GM19351 (cell line): ENCODE data around the gene TNFAIP3.
"Not testable (repeated sequence)": the region's sequence is repeated elsewhere in the genome, so short reads cannot be mapped to it uniquely, and the experiment has no call there.

Source experiments
- ATAC-seq: cut with Tn5 transposase; IDR thresholded peaks from one replicate; pipeline ENCODE4 v1.9.1; 2021; ENCODE audit warnings: mild to moderate bottlenecking, moderate library complexity; ENCODE audit not compliant: unreplicated experiment

TNFAIP3 gene

DNA sequence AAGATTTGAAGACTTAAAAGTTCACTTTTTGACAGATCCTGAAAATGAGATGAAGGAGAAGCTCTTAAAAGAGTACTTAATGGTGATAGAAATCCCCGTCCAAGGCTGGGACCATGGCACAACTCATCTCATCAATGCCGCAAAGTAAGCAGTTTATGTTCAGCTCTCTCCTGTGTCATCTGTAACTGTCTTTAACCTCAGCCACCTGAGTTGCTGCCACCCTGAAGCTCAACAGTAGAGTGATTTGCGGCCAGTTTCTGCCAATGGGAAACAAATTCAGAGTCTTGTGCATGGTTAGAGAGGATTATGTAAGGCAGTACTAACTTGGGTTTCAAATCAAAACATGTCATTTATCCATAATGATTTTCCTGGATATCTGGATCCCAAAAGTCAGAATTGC lies 10.1 kb downstream of the TNFAIP3 start:
- no peak for ATAC-seq

GRCh38 chr6:137877606-137878005 lies 10.5 kb downstream of the TNFAIP3 start:
- ATAC-seq = no peak

GRCh38 chr6:137878029-137878428 lies 11.0 kb downstream of the TNFAIP3 start:
- ATAC-seq = no peak

DNA sequence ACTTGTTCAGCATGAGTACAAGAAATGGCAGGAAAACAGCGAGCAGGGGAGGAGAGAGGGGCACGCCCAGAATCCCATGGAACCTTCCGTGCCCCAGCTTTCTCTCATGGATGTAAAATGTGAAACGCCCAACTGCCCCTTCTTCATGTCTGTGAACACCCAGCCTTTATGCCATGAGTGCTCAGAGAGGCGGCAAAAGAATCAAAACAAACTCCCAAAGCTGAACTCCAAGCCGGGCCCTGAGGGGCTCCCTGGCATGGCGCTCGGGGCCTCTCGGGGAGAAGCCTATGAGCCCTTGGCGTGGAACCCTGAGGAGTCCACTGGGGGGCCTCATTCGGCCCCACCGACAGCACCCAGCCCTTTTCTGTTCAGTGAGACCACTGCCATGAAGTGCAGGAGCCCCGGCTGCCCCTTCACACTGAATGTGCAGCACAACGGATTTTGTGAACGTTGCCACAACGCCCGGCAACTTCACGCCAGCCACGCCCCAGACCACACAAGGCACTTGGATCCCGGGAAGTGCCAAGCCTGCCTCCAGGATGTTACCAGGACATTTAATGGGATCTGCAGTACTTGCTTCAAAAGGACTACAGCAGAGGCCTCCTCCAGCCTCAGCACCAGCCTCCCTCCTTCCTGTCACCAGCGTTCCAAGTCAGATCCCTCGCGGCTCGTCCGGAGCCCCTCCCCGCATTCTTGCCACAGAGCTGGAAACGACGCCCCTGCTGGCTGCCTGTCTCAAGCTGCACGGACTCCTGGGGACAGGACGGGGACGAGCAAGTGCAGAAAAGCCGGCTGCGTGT lies 11.6 kb downstream of the TNFAIP3 start:
- no peak for ATAC-seq

DNA sequence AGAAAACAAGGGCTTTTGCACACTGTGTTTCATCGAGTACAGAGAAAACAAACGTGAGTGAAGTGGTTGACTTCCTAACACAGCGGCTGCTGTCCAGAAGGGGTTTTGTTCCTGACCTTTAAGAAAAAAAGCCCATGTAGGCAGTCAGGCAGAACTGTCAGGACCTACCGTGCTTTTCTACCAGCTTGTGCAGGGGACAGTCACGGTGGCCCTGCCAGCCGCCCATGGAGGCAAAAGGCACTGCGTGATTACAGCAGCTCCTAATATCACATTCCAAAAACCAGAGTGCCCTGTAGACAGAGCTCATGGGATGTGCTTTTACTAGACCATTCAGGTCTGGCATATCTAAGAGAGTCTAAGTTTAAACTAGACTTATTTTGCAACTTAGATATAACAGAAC lies 12.2 kb downstream of the TNFAIP3 start:
- no peak for ATAC-seq

DNA sequence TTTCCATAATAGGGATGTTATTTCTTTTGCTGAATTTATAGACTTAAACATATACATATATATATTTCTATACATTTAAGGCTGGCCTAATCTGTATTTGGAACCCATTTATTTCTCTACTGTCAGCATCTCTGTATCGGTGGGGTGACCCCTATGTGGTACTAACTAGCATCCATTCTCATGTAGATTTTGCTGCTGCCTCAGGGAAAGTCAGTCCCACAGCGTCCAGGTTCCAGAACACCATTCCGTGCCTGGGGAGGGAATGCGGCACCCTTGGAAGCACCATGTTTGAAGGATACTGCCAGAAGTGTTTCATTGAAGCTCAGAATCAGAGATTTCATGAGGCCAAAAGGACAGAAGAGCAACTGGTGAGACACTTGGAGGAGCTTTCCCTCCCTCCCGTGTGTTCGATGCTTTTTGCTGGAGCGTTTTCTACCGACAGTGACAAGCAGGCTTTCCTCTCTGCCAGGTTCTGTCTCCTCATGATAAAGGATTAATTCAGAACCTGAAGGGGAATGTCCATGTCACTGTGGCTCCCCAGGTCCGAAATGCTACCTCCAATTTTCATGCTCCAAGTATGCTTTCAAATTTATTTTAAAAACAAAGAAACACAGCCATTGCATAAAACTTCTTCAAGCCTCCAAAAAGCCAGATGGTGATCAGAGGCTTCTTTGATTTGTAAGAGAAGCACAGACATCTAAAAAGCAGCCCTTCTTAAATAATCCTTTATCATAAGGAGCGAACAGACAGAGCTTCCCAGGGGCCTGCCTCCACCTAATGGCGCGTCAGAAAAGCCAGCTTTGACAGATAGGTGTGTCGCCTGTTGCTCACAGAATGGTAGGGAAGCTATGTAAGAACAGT lies 13.1 kb downstream of the TNFAIP3 start:
- ATAC-seq = no peak

- no peak for ATAC-seq
These were observed 13.9 kb downstream of the TNFAIP3 start for GRCh38 chr6:137880746-137881521.

DNA sequence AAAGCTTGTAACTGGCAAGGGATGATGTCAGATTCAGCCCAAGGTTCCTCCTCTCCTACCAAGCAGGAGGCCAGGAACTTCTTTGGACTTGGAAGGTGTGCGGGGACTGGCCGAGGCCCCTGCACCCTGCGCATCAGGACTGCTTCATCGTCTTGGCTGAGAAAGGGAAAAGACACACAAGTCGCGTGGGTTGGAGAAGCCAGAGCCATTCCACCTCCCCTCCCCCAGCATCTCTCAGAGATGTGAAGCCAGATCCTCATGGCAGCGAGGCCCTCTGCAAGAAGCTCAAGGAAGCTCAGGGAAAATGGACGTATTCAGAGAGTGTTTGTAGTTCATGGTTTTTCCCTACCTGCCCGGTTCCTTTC lies 14.4 kb downstream of the TNFAIP3 start:
- no peak for ATAC-seq

DNA sequence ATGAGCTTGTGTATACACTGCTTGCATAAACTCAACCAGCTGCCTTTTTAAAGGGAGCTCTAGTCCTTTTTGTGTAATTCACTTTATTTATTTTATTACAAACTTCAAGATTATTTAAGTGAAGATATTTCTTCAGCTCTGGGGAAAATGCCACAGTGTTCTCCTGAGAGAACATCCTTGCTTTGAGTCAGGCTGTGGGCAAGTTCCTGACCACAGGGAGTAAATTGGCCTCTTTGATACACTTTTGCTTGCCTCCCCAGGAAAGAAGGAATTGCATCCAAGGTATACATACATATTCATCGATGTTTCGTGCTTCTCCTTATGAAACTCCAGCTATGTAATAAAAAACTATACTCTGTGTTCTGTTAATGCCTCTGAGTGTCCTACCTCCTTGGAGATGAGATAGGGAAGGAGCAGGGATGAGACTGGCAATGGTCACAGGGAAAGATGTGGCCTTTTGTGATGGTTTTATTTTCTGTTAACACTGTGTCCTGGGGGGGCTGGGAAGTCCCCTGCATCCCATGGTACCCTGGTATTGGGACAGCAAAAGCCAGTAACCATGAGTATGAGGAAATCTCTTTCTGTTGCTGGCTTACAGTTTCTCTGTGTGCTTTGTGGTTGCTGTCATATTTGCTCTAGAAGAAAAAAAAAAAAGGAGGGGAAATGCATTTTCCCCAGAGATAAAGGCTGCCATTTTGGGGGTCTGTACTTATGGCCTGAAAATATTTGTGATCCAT lies 15.3 kb downstream of the TNFAIP3 start:
- ATAC-seq = no peak

GRCh38 chr6:137883400-137884148 lies 16.5 kb downstream of the TNFAIP3 start:
- ATAC-seq = no peak

DNA sequence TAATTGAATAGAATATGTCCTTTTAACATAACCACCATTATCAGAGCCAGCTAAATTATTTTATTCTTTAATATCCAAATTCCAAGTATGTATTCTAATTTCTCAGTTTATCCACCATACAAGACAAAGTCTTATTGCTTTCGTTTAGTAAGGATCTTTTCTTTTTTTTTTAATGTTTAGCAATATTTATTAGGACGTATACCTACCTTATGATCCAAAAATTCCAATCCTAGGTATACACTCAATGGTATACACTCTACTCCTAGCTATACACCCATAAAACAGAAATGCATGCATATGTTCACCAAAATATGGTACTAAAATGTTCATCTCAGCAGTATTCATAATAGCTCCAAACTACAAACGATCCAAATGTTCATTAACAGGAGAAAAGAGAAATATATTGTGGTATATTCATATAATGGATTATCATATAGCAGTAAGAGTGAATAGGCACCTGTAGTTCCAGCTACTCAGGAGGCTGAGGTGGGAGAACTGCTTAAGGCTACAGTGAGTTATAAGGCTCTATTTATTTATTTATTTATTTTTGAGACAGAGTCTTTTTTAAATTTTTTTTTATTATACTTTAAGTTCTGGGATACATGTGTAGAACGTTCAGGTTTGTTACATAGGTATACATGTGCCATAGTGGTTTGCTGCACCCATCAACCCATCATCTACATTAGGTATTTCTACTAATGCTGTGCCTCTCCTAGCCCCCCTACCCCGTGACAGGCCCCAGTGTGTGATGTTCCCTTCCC lies 17.3 kb downstream of the TNFAIP3 start:
- no peak for ATAC-seq

DNA sequence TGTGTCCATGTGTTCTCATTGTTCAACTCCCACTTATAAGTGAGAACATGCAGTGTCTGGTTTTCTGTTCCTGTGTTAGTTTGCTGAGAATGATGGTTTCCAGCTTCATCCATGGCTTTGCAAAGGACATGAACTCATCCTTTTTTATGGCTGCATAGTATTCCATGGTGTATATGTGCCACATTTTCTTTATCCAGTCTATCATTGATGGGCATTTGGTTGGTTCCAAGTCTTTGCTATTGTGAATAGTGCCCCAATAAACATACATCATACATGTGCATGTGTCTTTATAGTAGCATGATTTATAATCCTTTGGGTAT lies 17.8 kb downstream of the TNFAIP3 start:
- not testable (repeated sequence) for ATAC-seq

DNA sequence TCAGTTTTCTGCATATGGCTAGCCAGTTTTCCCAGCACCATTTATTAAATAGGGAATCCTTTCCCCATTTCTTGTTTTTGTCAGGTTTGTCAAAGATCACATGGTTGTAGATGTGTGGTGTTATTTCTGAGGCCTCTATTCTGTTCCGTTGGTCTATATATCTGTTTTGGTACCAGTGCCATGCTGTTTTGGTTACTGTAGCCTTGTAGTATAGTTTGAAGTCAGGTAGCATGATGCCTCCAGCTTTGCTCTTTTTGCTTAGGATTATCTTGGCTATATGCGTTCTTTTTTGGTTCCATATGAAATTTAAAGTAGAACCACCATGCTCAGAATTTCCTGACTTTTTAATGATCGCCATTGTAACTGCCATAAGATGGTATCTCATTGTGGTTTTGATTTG lies 19.2 kb downstream of the TNFAIP3 start:
- not testable (repeated sequence) for ATAC-seq

DNA sequence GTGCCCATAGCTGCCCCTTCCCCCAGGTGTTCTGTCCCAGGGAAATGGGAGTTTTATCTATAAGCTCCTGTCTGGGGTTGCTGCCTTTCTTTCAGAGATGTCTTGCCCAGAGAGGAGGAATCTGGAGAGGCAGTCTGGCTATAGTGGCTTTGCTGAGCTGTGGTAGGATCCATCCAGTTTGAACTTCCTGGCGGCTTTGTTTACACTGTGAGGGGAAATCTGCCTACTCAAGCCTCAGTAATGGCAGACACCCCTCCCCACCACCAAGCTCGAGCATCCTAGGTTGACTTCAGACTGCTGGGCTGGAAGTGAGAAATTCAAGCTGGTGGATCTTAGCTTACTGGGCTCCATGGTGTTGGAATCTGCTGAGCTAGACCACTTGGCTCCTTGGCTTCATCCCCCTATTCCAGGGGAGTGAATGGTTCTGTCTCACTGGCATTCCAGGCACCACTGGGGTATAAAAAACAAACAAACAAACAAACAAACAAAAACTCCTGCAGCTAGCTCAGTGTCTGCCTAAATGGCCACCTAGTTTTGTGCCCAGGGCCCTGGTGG lies 24.0 kb downstream of the TNFAIP3 start:
- ATAC-seq = no peak

- no peak for ATAC-seq
These were observed 25.2 kb downstream of the TNFAIP3 start for GRCh38 chr6:137892271-137892708.

GRCh38 chr6:137893181-137893580 lies 26.1 kb downstream of the TNFAIP3 start:
- ATAC-seq = no peak

DNA sequence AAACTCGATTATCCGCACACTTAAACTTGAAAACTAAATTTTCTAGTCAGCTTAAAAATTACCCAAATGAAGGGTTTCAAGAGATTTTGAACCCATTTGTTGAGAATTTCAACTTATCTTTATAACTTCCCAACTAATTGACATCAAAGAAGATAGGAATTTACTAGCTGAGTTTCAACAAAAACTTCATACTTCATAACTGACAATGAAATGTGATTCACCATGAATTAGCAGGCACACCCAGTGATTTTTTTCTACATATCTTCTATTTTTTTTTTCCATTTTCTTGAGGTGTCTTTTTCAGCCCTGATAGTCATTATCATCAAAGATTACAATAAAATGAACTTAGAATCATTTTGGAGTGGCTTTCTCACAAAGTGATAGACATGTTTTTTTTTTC lies 26.7 kb downstream of the TNFAIP3 start:
- ATAC-seq = no peak

DNA sequence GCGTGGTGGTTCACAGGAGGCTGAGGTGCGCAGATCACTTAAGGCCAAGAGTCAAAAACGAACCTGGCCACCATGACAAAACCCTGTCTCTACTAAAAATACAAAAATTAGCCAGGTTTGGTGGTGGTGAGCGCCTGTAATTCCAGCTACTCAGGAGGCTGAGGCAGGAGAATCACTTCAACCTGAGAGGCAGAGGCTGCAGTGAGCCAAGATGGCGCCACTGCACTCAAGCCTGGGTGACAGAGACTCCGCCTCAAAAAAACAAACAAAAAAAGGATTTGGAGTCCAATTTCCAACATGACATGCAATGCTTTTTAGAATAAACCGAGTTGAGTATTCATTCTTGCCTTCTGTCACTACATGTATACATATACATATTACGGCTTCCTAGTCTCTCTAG lies 27.3 kb downstream of the TNFAIP3 start:
- not testable (repeated sequence) for ATAC-seq

DNA sequence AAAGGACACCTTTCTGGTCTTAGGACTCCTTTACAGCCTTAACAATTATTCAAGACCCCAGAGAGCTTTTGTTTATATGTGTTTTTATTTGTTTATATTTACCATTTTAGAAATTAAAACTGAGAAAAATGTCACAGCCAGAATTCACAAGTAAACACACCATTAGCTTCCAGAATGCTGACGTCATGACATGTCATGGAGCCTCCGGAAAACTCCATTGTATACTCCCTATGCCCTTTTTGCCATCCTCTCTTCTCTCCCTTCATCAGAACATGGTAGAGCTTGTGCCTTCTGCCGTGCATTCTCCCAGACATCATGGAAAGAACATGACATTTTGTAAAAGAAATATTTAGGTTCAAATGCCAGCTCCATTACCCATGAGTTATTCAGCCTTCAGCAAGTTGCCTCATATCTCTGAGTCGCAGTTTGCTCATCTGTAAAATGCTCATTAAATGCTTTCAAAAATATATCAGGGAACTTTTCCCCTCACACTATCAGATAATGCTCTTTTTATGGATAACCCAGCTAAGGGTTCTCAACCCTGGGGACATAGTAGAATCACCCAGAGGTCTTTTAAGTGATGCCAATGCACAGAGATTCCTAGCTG lies 27.8 kb downstream of the TNFAIP3 start:
- no peak for ATAC-seq
